ENCODE results near the gene CDC42EP1. TPM values are rescaled to one million over a fixed set of nuclear protein-coding genes. Genes with fewer than 3 reads are reported as not detected.
"Not testable (repeated sequence)": the region's sequence is repeated elsewhere in the genome, so short reads cannot be mapped to it uniquely, and the experiment has no call there.

The CDC42EP1 gene
- total RNA-seq, 4 donors from 2014 or later: 19.0 to 37.7 (median 27.4) TPM

DNA sequence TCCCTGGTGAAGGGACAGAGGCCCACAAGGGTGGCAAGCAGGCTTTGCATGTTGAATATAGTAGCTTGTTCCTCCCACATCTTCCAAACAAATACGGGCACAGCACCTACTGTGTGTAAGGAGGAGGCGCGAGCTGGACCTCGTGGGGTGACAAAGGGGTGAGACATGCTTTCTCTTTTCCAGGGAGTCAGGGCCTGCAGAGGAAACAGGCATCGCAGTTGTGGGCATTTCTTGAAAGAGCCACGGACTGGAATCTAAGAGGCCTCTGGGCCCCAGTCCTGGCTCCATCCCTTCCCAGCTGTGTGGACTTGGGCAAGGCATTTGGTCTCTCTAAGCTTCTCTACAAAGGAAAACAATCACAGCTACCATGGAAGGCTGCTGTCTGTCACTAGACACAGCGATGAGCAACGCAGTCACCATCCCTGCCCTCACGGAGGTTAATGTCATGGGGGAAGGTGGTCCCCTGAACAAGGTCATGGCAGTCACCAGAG, 13.0 kb upstream of the CDC42EP1 start:
- peaks cover 0 to 71% (median 21%) of the 10 kb centered on the region in 3 donors for H3K4me1 ChIP-seq
- TF ChIP-seq, protein P1, sequence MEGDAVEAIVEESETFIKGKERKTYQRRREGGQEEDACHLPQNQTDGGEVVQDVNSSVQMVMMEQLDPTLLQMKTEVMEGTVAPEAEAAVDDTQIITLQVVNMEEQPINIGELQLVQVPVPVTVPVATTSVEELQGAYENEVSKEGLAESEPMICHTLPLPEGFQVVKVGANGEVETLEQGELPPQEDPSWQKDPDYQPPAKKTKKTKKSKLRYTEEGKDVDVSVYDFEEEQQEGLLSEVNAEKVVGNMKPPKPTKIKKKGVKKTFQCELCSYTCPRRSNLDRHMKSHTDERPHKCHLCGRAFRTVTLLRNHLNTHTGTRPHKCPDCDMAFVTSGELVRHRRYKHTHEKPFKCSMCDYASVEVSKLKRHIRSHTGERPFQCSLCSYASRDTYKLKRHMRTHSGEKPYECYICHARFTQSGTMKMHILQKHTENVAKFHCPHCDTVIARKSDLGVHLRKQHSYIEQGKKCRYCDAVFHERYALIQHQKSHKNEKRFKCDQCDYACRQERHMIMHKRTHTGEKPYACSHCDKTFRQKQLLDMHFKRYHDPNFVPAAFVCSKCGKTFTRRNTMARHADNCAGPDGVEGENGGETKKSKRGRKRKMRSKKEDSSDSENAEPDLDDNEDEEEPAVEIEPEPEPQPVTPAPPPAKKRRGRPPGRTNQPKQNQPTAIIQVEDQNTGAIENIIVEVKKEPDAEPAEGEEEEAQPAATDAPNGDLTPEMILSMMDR (IDR thresholded peaks at IDR 0.05): no peak
- no peak for TF ChIP-seq EP300 (IDR thresholded peaks at IDR 0.05)
- no peak for TF ChIP-seq POLR2A (IDR thresholded peaks at IDR 0.05)
- TF ChIP-seq POLR2AphosphoS5 (IDR thresholded peaks at IDR 0.05): no peak

DNA sequence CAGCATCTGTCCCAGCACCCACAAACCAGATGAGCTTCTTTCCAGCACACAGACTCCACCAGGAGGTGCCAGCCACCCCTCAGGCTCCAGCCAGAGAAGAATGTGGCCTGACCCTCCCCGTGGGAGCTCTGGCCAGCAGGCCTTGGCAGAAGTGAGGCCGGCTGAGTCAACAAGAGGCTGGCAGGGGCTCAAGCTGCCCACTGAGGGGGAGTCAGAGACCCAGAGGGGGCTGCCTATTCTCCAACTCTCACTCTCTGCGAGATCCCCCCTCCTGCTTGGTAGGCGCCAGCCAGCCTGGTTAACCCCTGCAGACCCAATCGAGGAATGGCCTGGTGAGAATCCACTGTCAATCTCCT, 10.6 kb upstream of the CDC42EP1 start:
- Histone ChIP-seq H3K27ac (peak overlapping the region in 1 of 4 donors; percentile 17), H3K36me3 (no peaks in the 10 kb centered on the region), H3K4me1 (peaks cover 0 to 75% (median 25%) of the 10 kb centered on the region in 3 donors), H3K27me3 (peaks cover 12% of the 10 kb centered on the region), H3K4me3 (no peak overlapping the region), H3K9me3 (no peaks in the 10 kb centered on the region)
- WGBS, 2 donors (ENCODE audit: low coverage in 1 of 2): no CpG with 5 or more reads among the region's 5 CpGs
- TF ChIP-seq POLR2AphosphoS5 (IDR thresholded peaks at IDR 0.05): peak; percentile 15
- TF ChIP-seq EP300 (IDR thresholded peaks at IDR 0.05): no peak
- TF ChIP-seq, protein P1 (IDR thresholded peaks at IDR 0.05): peak in 2 of 4 experiments; percentile 16 to 35
- no peak for TF ChIP-seq POLR2A (IDR thresholded peaks at IDR 0.05)
- no peak for ATAC-seq

More for the DNA sequence above, 13.0 kb upstream of the CDC42EP1 start:
- H3K36me3 ChIP-seq: no peaks in the 10 kb centered on the region
- 80 to 90% methylated on average over 2 of the region's 9 CpGs for WGBS, 2 donors (ENCODE audit: low coverage in 1 of 2)
- ATAC-seq: no peak
- H3K27me3 ChIP-seq: peaks cover 19% of the 10 kb centered on the region
- H3K9me3 ChIP-seq: no peaks in the 10 kb centered on the region
- peak overlapping the region; percentile 25 to 87 (median 86) for H3K27ac ChIP-seq
- H3K4me3 ChIP-seq: no peak overlapping the region

DNA sequence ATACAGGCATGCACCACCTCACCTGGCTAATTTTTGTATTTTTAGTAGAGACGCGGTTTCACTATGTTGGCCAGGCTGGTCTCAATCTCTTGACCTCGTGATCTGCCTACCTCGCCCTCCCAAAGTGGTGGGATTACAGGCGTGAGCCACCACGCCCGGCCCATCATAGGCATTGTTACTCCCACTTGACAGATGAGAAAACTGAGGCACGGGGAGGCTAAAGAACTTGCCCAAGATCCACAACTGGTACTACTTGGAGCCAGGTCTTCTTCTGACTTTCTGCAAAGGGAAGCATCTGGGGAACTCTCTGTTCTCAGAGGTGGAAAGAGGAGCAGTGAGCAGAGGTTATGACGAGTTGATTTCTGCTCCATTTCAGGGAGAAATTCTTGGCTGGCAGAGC, 9.4 kb upstream of the CDC42EP1 start:
- H3K27ac ChIP-seq: peak overlapping the region in 1 of 4 donors; percentile 71
- not testable (repeated sequence) for H3K36me3 ChIP-seq, H3K9me3 ChIP-seq, ATAC-seq, H3K27me3 ChIP-seq, H3K4me3 ChIP-seq
- peaks cover 0 to 63% (median 18%) of the 10 kb centered on the region in 3 donors for H3K4me1 ChIP-seq
- WGBS, 2 donors (ENCODE audit: low coverage in 1 of 2): 90% methylated on average over 6 of the region's 9 CpGs; no CpG with 5 or more reads in 1 of the 2 donors

DNA sequence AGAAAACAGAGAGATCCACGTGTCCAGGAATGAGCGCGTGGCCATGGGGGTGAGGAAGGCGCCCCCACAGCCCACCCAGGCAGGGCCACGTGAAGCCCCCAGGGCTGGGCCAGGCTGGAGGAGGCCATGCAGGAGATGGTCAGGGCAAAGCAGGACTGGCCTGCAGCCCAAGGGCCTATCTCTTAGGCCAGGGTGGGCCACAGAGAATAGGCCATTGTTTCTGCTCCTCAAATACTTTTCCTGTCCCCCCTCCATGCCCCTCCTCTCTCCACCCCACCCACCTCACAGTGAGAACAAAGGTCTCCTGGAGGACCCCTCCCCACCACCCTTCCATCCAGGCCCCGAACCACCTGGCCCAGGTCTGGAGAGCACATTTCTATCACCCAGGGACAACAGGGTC, 8.3 kb upstream of the CDC42EP1 start:
- Histone ChIP-seq H3K27ac (peak overlapping the region in 3 of 4 donors; percentile 64 to 71 (median 69)), H3K4me1 (peaks cover 0 to 52% (median 17%) of the 10 kb centered on the region in 3 donors), H3K27me3 (no peaks in the 10 kb centered on the region), H3K9me3 (no peaks in the 10 kb centered on the region), H3K4me3 (no peak overlapping the region), H3K36me3 (no peaks in the 10 kb centered on the region)
- no peak for ATAC-seq
- TF ChIP-seq POLR2A (IDR thresholded peaks at IDR 0.05) (no peak), POLR2AphosphoS5 (IDR thresholded peaks at IDR 0.05) (no peak), EP300 (IDR thresholded peaks at IDR 0.05) (no peak)
- TF ChIP-seq, protein P1 (IDR thresholded peaks at IDR 0.05): no peak
- WGBS, 2 donors (ENCODE audit: low coverage in 1 of 2): 62% methylated on average over 2 of the region's 6 CpGs; no CpG with 5 or more reads in 1 of the 2 donors

DNA sequence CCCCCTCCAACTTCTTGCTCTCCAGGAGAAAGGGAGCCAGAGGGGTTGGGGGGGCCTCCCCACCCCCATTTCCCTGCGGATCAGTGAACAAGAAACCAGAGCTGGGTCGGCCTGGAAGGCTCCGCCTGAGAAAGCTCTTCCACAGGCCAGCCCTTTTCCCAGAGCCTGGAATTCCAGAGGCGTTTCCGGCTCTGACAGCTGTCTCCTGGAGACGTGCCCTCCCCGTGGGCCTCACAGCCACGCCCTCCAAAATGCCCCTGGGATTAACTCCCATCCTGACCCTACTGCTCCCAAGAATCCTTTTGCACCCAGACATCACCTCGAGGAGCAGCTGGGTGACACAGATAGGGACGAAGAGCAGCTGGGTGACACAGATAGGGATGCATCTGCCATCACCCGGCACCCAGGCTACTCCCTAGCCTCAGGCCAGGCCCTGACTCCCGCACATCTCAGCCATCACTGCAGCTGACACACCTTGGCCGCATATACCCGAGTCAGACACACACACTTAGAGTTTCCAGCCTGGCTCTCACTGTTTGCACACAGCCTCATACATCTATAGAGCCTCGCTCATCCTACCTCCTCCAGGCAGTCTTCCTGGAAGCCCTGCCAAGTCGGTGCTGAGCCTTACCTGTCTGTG, 7.6 kb upstream of the CDC42EP1 start:
- H3K9me3 ChIP-seq: no peaks in the 10 kb centered on the region
- 24 to 60% methylated on average over 1 to 3 of the region's 16 CpGs for WGBS, 2 donors (ENCODE audit: low coverage in 1 of 2)
- H3K27ac ChIP-seq: peak overlapping the region in 3 of 4 donors; percentile 64 to 71 (median 69)
- H3K4me3 ChIP-seq: no peak overlapping the region
- no peak for TF ChIP-seq POLR2A (IDR thresholded peaks at IDR 0.05)
- no peak for TF ChIP-seq EP300 (IDR thresholded peaks at IDR 0.05)
- TF ChIP-seq, protein P1 (IDR thresholded peaks at IDR 0.05): no peak
- no peak for TF ChIP-seq POLR2AphosphoS5 (IDR thresholded peaks at IDR 0.05)
- H3K27me3 ChIP-seq: no peaks in the 10 kb centered on the region
- ATAC-seq: peak; percentile 45
- peaks cover 0 to 45% (median 14%) of the 10 kb centered on the region in 3 donors for H3K4me1 ChIP-seq
- no peaks in the 10 kb centered on the region for H3K36me3 ChIP-seq

All from gastroesophageal sphincter (tissue), 4 donors.